ENCODE data around the gene MYH3.

MYH3 gene

DNA sequence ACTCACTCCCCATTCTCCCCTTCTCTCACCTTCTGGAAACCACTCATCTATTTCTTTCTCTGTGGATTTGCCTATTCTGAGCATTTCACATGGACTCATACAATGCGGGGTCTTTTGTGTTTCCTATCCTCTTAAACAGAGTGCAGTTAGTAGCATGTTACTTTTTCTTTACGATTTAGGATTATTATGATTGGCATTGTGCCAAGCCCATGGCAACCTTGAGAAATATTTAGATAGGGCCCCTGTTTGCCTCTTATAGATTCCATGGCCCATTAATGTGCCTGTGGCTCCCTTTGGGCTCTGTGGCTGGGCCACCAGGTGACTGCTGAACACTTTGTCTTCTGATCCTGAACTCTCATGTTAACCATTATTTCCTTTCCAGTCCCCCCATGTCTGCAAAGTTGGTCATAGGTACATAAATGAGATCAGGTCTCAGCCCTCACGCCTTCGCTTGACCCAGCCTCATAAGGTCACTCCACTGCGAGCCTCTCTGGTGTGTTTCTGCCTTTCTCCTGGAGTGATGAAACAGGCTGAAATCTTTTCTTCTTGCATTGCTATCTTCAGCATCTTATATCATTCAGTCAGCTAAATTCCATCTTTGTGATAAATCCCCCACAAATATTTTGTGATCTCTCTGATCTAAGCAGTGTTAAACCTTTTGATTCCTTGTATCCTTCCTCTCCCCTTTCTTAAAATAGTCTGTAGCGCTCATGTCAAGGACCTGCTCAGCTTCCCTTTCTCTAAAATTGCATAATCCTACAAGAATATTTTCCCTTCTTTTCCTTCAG is 44.0 kb downstream of the MYH3 start:
- DNase-seq: no peak

DNA sequence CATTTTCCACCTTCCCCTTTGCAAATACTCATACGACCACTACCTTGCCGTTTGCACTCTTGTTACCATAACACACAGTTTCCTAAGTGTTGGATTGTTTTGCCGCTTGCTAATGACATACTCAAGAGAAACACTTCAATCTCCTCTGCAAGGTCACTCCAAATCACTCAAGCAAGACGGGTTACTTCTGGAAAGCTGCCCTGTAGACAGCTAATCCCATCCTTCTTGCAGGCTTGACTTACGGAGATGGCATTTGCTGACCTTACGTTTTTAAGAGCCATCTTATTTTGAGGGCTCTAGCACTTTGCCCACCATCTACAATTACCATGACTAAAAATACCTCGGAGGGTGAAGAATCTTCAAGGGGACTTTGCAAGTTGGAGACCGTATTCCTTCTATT is 46.2 kb downstream of the MYH3 start:
- no peak for DNase-seq

DNA sequence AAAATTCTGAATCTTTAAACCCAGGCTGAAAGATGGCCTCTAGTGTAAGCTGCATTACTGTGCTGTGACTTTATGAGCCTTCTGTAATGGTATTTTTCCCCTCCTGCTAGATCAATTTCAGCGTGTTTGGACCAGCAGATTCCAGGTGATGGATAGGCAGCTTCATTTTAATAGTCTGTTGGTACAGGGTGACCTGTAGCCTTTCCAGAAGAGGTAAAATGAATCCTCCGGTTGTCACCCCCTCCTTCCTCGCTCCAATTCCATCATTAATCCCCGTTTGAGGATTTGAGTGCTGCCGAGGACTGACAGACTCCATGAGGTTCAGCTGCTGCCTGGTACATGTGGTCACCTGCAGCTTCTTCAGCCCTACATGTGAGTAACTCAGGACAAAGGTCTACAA is 48.9 kb downstream of the MYH3 start:
- no peak for DNase-seq

DNA sequence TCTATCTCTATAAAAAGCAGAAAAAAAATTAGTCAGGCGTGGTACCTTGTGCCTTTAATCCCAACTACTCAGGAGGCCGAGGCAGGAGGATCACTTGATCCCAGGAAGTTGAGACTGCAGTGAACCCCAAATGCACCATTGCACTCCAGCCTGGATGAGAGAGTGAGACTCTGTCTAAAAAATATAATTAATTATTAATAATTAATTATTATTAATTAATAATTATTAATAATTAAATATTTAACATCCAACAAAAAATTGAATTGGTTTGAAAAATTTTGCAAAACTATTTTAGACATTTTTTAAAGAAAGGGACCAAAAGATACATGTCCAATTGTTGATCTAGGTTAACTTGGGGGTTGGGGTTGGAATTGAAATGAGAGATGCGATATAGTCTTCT is 51.0 kb downstream of the MYH3 start:
- DNase-seq: no peak

DNA sequence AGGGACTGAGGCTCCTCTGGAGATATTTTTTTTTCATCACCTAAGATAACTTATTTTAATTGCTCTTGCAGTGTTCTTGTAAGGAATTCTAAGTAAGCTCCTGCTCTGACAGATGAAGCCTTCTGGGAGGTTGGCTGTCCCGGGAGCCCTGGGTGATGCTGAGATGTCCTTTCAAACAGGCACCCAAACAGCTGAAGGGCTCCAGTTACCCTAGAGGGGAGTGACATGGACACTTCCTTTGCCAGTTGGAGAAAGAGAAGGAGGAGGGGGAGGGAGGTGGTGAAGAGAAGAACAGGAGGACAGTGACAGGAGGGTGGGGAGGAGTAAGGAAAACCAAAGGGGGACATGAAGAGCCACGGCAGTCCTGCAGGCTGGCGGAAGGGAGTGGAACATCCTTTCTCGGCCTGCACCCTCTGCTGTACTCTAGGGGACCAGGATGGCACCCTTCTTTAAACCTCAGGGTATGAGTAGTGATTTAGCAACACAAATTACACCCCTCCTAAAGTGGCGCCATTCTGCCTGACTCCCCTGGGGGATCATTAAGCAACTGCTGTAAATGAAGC is 51.8 kb downstream of the MYH3 start:
- DNase-seq: no peak

DNA sequence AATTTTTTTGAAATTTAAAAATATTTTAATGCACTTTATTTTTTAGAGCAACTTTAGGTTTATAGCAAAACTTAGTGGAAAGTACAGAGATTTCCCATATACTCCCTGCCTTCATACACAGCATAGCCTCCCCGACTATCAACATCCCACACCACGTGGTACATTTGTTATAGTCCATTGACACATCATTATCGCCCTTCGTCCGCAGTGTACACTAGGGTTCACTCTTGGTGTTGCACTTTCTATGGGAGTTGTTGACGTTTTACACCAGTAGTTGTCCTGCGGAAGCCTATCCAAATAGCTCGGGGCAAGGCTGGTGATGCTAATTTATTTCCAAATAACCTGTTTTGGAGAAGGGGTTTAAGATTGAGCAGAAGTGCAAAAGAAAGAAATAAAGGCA is 52.6 kb downstream of the MYH3 start:
- no peak for DNase-seq

DNA sequence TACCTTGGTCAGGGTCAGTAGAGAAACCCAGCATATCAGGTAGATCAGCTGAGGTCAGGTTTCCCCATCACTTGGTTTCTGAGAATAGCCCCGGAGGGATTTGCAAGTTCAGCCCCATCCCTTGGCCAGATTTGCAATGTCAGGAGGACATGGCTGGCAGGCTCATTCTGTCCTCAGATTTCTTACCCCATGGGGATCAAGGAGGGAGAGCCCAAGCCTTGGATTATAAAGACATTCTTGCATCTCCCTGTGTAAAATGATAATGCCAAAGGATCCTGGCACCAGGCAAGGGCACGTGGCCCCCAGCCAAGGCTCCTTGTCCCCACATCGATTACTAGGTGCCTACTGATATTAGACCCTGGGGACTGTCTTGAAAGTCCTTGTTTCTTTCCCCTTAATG is 53.2 kb downstream of the MYH3 start:
- no peak for DNase-seq

DNA sequence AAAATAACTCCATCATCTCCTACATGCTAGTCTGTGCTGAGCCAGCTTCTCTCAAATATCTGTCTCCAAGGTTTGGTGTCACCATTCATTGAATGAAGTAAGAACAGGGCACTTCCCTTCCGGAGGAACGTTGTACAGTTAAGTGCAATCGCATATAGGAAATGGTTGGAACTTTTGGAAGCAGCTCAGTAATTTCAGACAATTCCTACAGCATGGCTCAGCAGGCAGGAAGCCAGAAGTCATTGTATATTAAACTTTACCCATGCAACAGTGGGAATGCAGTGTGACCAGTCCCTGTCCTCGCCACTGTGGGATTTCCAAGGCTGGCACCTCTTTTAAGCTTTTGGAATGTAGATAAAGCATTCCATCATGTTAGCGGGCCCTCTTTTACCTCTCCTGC is 56.5 kb downstream of the MYH3 start:
- no peak for DNase-seq

DNA sequence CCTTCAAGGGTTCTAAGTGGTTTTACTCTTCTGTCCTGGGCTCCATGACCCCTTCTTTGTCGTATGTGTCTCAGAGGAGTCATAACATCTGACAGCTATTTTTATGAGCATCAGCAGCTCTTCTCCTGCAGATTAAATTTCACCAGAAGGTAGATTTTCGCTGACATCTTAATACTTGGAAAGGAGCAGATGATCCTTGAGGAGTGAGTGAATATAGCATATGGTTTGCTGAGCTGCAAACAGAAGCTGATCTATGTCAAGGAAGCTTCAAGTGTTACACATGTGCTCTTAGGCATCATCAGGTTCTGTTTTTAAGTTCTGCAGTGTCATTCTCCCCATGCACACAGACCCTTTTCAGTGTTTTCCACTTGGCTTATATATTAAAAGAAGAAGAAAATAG is 58.5 kb downstream of the MYH3 start:
- no peak for DNase-seq

DNA sequence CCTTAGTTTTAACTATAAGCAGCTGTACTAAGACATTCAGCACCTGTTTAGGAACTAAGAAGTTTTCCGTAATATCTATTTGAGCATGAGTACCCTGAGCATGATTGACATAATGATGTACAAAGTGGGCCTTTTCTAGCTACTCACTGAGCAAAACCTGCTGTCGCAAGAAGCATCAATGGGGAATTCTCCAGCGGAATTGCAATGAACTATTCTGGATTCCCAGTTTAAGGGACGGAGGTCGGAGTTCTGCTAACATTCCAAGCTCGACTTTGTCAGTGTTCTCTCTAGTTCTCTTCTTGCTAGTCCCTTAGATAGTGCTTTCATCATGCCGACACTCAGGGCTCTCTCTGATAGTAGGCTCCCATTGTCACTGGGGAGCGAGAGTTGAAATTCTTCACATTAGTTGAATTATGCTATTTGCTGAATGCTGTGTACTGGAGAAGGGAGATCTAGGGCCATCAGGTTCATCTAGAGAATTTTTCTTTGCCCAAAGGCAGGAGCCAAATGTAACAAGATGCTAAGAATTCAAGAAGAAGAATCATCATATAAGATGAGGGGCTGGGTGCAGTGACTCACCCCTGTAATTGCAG is 67.5 kb downstream of the MYH3 start:
- no peak for DNase-seq

DNA sequence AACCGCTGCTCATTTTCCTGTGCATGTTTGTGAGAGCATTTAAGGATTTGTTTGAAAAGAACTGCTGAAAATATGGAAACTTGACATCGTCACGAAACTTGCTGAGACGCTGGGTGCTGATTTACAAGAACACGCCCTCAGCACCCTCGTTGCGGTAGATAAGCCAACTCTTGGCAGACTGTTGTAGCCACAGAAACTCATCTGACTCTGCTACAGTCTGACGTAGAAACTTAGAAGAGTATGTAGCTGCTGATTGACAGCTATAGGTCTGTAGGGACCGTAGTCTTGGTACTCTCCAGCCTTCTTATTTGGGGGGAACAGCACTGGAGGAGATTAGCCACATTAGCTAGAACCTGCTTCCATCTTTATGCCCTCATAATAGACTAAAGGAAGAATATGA is 71.6 kb downstream of the MYH3 start:
- no peak for DNase-seq

DNA sequence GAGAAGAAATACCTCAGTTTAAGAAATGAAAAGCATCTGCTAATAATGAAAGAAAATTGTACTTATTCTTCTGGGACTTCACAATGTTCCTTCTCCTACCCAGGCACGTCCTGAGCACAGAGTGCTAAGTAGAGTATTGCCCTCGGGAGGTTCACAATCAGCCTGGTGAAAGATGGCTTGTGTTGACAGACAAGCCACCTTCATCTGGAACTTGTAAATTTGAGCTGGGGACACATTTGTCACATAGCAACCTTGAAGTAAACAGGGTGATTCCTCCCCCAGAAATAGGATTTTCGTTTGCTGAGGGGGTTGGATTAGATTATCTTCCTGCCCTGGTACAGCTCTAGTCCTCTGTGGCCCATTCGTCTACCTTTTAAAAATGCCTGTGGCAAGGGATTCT is 73.3 kb downstream of the MYH3 start:
- no peak for DNase-seq

DNA sequence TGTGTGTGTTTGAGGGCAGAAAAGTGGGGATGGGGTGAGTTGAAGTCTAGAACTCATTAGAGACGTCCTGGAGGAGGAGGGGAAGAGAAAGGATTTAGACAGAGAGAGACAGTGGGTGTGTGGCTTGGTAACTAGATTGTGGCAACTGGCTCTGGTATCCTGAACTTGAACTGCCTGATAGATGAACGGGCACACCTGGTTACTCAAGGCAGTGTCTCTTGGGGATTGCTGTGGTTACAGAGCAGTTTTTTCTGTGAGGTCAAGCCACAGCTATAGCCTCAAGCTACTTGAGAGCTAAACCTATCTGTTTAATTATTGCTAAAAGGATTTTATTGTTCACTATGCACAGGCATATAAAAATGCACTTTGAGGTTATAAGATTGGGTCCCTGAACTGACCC is 77.8 kb downstream of the MYH3 start:
- no peak for DNase-seq

All from NCI-H748 treated with DMSO at 0.1 percent for 48 hours (cell line).